HG03520 (cell line): ENCODE results near the gene MAP4K2.

Experiments
- ATAC-seq: cut with Tn5 transposase; IDR thresholded peaks from one replicate; pipeline ENCODE4 v1.9.1; 2021; ENCODE audit warnings: mild to moderate bottlenecking, moderate library complexity; ENCODE audit not compliant: unreplicated experiment

The MAP4K2 gene

GRCh38 chr11:64771861-64772260 lies 31.2 kb downstream of the MAP4K2 start:
- ATAC-seq, result no peak

- ATAC-seq, result no peak
Measured at GRCh38 chr11:64770120-64770519, 32.9 kb downstream of the MAP4K2 start.

- ATAC-seq, result no peak
Measured at GRCh38 chr11:64769283-64769682, 33.7 kb downstream of the MAP4K2 start.

GRCh38 chr11:64768300-64768694 lies 34.7 kb downstream of the MAP4K2 start:
- ATAC-seq, result no peak

- ATAC-seq, result no peak
Measured at GRCh38 chr11:64767344-64768299, 35.4 kb downstream of the MAP4K2 start.

- ATAC-seq, result no peak
Measured at GRCh38 chr11:64766881-64767280, 36.1 kb downstream of the MAP4K2 start.

- no peak for ATAC-seq
Measured at GRCh38 chr11:64765851-64766665, 37.0 kb downstream of the MAP4K2 start.

- ATAC-seq, result no peak
Measured at GRCh38 chr11:64765291-64765850, 37.6 kb downstream of the MAP4K2 start.

GRCh38 chr11:64764753-64765152 lies 38.3 kb downstream of the MAP4K2 start:
- ATAC-seq, result no peak

- ATAC-seq, result no peak
Measured at GRCh38 chr11:64764040-64764611, 38.9 kb downstream of the MAP4K2 start.

- ATAC-seq, result no peak
Measured at GRCh38 chr11:64763526-64764039, 39.4 kb downstream of the MAP4K2 start.

- ATAC-seq, result no peak
Measured at GRCh38 chr11:64762674-64763525, 40.1 kb downstream of the MAP4K2 start.

GRCh38 chr11:64762277-64762673 lies 40.7 kb downstream of the MAP4K2 start:
- ATAC-seq, result no peak

GRCh38 chr11:64760759-64761420 lies 42.1 kb downstream of the MAP4K2 start:
- no peak for ATAC-seq

- ATAC-seq, result no peak
Measured at GRCh38 chr11:64759722-64760719, 43.0 kb downstream of the MAP4K2 start, which contains the start of gene PYGM. Gene PYGM (minus strand): TSS chr11:64759974. CDS start chr11:64759898, 76 bp downstream.

- ATAC-seq, result no peak
Measured at GRCh38 chr11:64759131-64759721, 43.8 kb downstream of the MAP4K2 start.

GRCh38 chr11:64758330-64759079 lies 44.5 kb downstream of the MAP4K2 start:
- ATAC-seq, result no peak
